Esophagus (tissue), 2 donors: ENCODE results near the gene PPIP5K1. TPM values are rescaled to one million over a fixed set of nuclear protein-coding genes. Genes with fewer than 3 reads are reported as not detected.
A peak's percentile ranks its signal among the peaks of the same experiment; 100 is the strongest.

Experiments
- H3K27ac ChIP-seq, 2 donors: one replicate each; pipeline ENCODE4 v1.5.1; 2013; ENCODE audit warnings: low read depth in 2 of 2, mild to moderate bottlenecking in 2 of 2, inconsistent platforms in 1 of 2, low read length in 1 of 2, moderate library complexity in 1 of 2
- H3K27me3 ChIP-seq, 2 donors: one replicate each; pipeline ENCODE4 v1.6.1; 2013; ENCODE audit warnings: low read length in 2 of 2, control low read depth in 1 of 2, mild to moderate bottlenecking in 1 of 2; ENCODE audit not compliant: insufficient read depth in 2 of 2, control insufficient read depth in 1 of 2
- H3K36me3 ChIP-seq, 2 donors: one replicate each; pipeline ENCODE4 v1.6.1; 2013; ENCODE audit warnings: low read length in 1 of 2; ENCODE audit not compliant: control insufficient read depth in 2 of 2, insufficient read depth in 2 of 2
- H3K4me1 ChIP-seq, 2 donors: one replicate each; pipeline ENCODE4 v1.6.1; 2013; ENCODE audit warnings: low read length in 1 of 2; ENCODE audit not compliant: control insufficient read depth in 2 of 2, insufficient read depth in 2 of 2
- H3K4me3 ChIP-seq, 2 donors: one replicate each; pipeline ENCODE4 v1.5.1; 2013; ENCODE audit warnings: low read length in 2 of 2, mild to moderate bottlenecking in 2 of 2, low read depth in 1 of 2, moderate library complexity in 1 of 2
- H3K9me3 ChIP-seq, 2 donors: one replicate each; pipeline ENCODE4 v1.6.1; 2013; ENCODE audit warnings: mild to moderate bottlenecking in 2 of 2, low read depth in 1 of 2, low read length in 1 of 2, moderate library complexity in 1 of 2; ENCODE audit not compliant: control insufficient read depth in 2 of 2, insufficient read depth in 1 of 2
- WGBS, 2 donors: extraction: QIAGEN DNeasy Blood & Tissue Kit; methylation state at CpG; one replicate each; pipeline ENCODE4 v1.1.7; 2013; 5-methylcytosine and 5-hydroxymethylcytosine counted together
- polyA plus RNA-seq, 2 donors: library from polyadenylated mRNA; stranded (reverse); fragments of 200-250 nt; gene quantifications; one replicate each; pipeline ENCODE4 v1.2.3, GENCODE V29; 2013
- donor health status: healthy with polysubstance abuse.
- donor health status: Bipolar disorder and iron deficiency.

The PPIP5K1 gene
- polyA plus RNA-seq, 2 donors, result 10.9 to 17.8 TPM

DNA sequence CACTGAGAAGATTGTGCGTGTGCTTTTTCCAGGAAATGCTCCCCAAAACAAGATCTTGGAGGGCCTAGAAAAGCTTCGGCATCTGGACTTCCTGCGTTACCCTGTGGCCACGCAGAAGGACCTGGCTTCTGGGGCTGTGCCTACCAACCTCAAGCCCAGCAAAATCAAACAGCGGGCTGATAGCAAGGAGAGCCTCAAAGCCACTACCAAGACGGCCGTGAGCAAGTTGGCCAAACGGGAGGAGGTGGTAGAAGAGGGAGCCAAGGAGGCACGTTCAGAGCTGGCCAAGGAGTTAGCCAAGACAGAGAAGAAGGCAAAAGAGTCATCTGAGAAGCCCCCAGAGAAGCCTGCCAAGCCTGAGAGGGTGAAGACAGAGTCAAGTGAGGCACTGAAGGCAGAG is 67.8 kb downstream of the PPIP5K1 start:
- H3K9me3 ChIP-seq, result no peaks in the 10 kb centered on the region
- peaks cover 4 to 5% of the 10 kb centered on the region in 2 donors for H3K36me3 ChIP-seq

DNA sequence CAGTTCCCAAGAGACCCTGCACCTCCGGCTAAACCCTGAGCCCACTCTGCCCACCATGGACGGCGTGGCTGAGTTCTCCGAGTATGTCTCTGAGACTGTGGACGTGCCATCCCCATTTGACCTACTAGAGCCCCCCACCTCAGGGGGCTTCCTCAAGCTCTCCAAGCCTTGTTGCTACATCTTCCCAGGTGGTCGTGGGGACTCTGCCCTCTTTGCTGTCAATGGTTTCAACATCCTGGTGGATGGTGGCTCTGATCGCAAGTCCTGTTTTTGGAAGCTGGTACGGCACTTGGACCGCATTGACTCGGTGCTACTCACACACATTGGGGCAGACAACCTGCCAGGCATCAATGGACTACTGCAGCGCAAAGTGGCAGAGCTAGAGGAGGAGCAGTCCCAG is 68.6 kb downstream of the PPIP5K1 start:
- Histone ChIP-seq H3K27me3 (no peaks in the 10 kb centered on the region), H3K9me3 (no peaks in the 10 kb centered on the region), H3K27ac (no peak overlapping the region), H3K4me3 (no peak overlapping the region), H3K4me1 (peaks cover 0 to 2% of the 10 kb centered on the region in 2 donors), H3K36me3 (peaks cover 4 to 5% of the 10 kb centered on the region in 2 donors)
- WGBS, 2 donors, result 91 to 93% methylated on average over 11 of the region's 11 CpGs

More for the DNA sequence above, 67.8 kb downstream of the PPIP5K1 start:
- no peaks in the 10 kb centered on the region for H3K4me1 ChIP-seq
- no peak overlapping the region for H3K4me3 ChIP-seq
- 80% methylated on average over 9 of the region's 9 CpGs for WGBS, 2 donors
- H3K27ac ChIP-seq, result no peak overlapping the region
- H3K27me3 ChIP-seq, result no peaks in the 10 kb centered on the region

DNA sequence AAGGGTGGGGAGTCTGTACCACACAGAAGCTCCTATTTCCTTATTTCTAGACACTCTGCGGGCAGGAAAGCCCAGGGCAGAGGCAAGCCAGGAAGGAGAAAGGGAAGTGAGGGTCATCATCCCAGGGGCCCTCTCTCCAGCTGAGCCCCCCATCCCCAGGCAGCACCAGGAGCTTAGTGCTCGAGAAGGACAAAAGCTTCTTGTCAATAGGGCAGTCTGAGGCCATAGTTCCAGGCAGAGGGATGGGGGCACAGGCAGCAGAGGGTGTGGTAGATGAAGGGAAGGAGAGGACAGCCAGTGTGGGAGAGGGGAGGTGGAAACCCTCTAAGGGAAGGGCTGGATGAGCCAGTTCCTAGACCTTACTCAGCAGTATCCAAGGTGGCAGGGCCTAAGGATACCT is 69.9 kb downstream of the PPIP5K1 start:
- no peak overlapping the region for H3K27ac ChIP-seq
- peaks cover 4 to 5% of the 10 kb centered on the region in 2 donors for H3K36me3 ChIP-seq
- no peaks in the 10 kb centered on the region for H3K9me3 ChIP-seq
- 73 to 90% methylated on average over 2 of the region's 2 CpGs for WGBS, 2 donors
- no peak overlapping the region for H3K4me3 ChIP-seq
- no peaks in the 10 kb centered on the region for H3K27me3 ChIP-seq
- H3K4me1 ChIP-seq, result peaks cover 0 to 2% of the 10 kb centered on the region in 2 donors

DNA sequence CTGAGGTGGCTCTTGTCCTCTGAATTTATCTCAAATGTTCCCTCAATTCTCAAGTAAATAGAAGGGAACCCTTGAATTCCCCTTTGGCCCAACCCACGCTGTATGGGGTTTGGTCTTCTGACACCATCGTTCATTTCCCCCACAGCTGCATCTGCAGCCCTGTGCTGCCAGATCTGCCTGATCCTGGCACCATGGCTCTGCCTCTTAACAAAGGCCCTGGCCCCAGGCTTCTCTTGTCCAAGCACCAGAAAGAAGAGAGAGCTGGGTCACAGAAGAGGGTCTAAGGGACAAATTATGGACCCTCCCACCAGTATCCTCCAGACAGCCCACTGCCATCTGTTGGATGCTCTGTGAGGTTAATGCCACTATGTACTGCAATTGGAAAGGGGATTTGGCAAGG is 70.8 kb downstream of the PPIP5K1 start:
- peaks cover 0 to 2% of the 10 kb centered on the region in 2 donors for H3K4me1 ChIP-seq
- WGBS, 2 donors, result 52 to 68% methylated on average over 2 of the region's 2 CpGs
- no peak overlapping the region for H3K4me3 ChIP-seq

DNA sequence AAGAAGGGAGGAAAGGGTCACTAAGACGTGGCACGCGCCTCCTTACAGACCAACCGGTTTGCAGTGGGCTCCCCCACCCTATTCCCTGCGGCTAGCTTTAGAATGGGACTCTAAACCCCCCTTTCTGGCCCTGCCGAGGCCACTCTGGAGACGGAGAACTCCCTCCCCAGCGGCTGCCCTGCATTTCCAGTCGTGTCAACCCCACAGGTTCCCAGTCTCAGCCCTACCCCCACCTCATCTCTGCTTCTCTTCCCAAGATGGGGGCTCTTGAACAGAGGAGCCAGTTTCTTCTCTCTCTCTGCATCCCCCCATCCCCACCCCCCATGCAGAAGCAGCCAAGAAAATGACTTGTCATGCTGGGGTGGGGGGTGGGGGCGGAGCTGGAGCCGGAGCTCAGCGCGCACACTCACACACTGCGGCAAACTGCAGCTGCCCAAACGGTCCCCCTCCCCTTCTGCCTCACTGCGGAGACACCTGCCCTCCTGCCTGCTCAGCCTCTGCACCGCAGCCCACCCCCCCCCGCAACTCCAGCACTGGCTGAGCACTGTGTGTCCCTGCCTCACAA is 71.7 kb downstream of the PPIP5K1 start:
- peaks cover 2 to 5% of the 10 kb centered on the region in 2 donors for H3K36me3 ChIP-seq
- H3K27ac ChIP-seq, result peak overlapping the region; percentile 1 to 71
- 6 to 8% methylated on average over 16 to 18 of the region's 18 CpGs for WGBS, 2 donors
- H3K4me1 ChIP-seq, result peaks cover 0 to 2% of the 10 kb centered on the region in 2 donors
- H3K9me3 ChIP-seq, result no peaks in the 10 kb centered on the region
- no peaks in the 10 kb centered on the region for H3K27me3 ChIP-seq
- H3K4me3 ChIP-seq, result peak overlapping the region; percentile 9 to 42

More for the DNA sequence above, 70.8 kb downstream of the PPIP5K1 start:
- Histone ChIP-seq H3K9me3 (no peaks in the 10 kb centered on the region), H3K27me3 (no peaks in the 10 kb centered on the region), H3K36me3 (peaks cover 4 to 5% of the 10 kb centered on the region in 2 donors), H3K27ac (no peak overlapping the region)

DNA sequence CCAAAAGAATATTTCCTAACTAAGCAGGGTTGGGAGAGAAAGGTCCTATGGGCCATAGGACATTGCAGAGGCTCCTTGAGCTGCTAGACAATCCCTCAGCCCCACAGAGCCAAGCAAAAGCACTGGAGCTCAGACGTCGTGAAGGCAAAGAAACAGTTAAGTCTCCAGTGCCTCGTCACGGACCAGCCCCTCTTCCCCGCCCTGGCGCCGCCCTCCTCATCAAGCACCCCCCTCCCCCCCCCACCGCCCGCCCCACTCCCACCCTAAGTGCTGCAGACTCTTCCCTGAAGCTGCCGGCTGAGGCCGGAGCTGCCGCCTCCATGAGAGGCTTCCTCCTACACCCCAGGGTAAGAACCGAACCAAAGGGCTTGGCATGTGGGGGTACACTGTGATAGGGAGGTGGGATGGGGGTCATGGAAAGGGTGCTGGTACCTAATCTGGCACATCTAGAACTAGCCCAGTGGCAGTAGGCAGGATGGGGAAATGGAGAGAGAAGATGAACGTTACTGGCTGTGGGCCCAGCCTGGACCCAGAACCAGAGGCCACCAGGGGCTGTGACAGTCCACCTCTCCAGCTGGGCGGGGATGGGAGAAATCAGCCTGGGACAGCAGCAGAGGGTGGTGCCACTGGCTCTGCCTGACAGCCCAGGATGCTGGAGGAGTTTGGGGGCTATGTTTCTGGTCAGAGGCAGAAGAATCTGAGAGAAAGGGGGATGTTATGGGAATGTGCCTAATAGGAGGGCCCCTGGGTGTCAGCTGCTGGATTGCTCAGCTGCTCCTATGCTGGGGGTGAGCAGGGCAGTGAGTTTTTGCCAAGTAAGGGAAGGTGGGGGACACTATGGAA is 72.4 kb downstream of the PPIP5K1 start, which contains the start of gene MAP1A:
TSS of gene MAP1A (plus strand) at position 255 of the 843 bp plus-strand sequence. CDS start 3,866 bp downstream, outside the sequence.
- Histone ChIP-seq H3K4me3 (peak within 1 kb of the TSS; percentile 23 to 42), H3K4me1 (peaks cover 0 to 2% of the 10 kb centered on the region in 2 donors), H3K36me3 (peaks cover 0 to 5% of the 10 kb centered on the region in 2 donors), H3K27ac (peak within 1 kb of the TSS; percentile 45 to 71), H3K9me3 (no peaks in the 10 kb centered on the region), H3K27me3 (no peaks in the 10 kb centered on the region)
- 7 to 9% methylated on average over 13 to 14 of the region's 15 CpGs for WGBS, 2 donors

DNA sequence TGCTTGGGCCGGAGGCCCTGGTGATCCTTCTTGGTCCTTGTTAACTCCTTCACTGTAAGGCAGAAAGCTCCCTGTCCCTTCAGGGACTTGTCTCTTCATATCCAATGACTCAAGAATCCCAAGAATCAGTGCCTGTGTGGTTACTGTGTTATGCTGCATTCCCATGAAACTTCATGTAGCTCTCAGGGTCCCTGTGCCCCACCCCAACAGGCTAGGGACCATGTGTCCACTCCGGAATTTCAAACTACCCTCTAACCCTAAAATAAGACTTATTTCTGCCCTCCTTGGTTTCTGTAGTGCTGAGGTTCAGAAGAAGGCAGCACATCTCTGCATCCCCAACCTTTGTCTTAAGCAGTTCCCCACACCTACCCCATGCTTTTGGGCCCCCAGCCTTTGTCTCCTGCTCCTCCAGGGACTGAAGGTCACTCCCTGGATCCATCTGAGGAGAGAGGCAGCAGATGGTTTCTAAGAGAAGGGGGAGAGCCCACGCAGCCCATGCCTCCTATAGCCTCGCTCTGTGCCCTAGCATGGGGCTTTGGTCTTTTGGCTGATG is 73.1 kb downstream of the PPIP5K1 start:
- Histone ChIP-seq H3K4me3 (peak overlapping the region in 1 of 2 donors; percentile 42), H3K36me3 (peaks cover 0 to under 1% of the 10 kb centered on the region in 2 donors), H3K27me3 (no peaks in the 10 kb centered on the region), H3K27ac (peak overlapping the region; percentile 45 to 57), H3K4me1 (peaks cover 0 to 2% of the 10 kb centered on the region in 2 donors), H3K9me3 (no peaks in the 10 kb centered on the region)
- 36 to 38% methylated on average over 4 of the region's 4 CpGs for WGBS, 2 donors

DNA sequence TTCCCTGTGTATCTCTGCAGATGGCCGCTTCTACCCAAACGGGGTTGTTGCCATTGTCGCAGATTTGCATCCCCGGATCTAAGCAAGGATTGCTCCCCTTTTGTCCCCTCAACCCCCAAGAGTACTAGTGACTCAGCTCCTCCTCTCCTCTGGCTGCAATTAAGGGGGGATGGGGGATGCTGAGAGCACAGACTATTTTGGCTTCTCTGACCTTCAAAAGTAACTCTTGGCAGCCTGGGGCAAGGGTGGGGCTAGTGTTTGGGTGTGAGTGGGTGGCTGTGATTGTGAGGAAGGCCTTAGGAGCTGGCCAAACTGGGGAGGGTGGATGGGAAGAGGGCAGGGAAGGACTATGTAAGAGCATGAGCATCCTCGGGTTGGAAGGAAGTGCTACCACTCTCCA is 73.8 kb downstream of the PPIP5K1 start:
- Histone ChIP-seq H3K27me3 (no peaks in the 10 kb centered on the region), H3K4me1 (peaks cover 0 to 4% of the 10 kb centered on the region in 2 donors), H3K27ac (no peak overlapping the region), H3K9me3 (no peaks in the 10 kb centered on the region), H3K36me3 (no peaks in the 10 kb centered on the region), H3K4me3 (no peak overlapping the region)
- 36 to 55% methylated on average over 5 of the region's 5 CpGs for WGBS, 2 donors

DNA sequence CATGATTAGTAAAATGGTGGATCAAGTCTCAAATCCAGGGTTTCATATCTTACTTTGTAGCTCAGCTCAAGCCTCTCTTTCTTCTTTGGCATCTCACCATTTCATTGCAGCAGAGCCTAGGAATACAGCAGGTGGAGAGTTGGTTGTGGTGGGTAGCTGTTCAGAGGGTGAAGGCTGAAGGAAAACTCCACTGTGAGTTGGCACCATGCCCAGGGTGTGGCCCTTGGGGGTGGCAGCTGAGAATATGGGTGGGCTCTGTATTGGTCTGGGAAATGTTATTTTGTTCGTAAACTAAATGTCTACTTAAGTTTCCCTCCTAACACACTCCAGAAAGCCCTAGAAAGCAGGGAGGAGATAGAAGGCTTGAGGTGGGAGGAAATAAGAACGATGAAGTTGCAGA is 74.3 kb downstream of the PPIP5K1 start:
- Histone ChIP-seq H3K27ac (no peak overlapping the region), H3K4me1 (peaks cover 0 to 7% of the 10 kb centered on the region in 2 donors), H3K9me3 (no peaks in the 10 kb centered on the region), H3K27me3 (no peaks in the 10 kb centered on the region), H3K4me3 (no peak overlapping the region), H3K36me3 (no peaks in the 10 kb centered on the region)
- 44 to 48% methylated on average over 2 of the region's 2 CpGs for WGBS, 2 donors
